ENCODE measurements around the gene KCTD15.

The KCTD15 gene

GRCh38 chr19:33805313-33805712 lies 8.6 kb downstream of the KCTD15 start:
- Histone ChIP-seq H3K4me2 (ENCODE audit: insufficient read depth, low read length) (no peak overlapping the region), H3K9ac (ENCODE audit: low read depth, low read length) (no peak overlapping the region), H3K4me1 (ENCODE audit: insufficient read depth, low read length) (no peaks in the 10 kb centered on the region), H3K4me3 (ENCODE audit: low read depth in 1 of 2, low read length in 2 of 2) (no peak overlapping the region), H3K36me3 (ENCODE audit: insufficient read depth, low read length) (no peaks in the 10 kb centered on the region), H3K27ac (ENCODE audit: low read length) (no peak overlapping the region), H4K20me1 (ENCODE audit: insufficient read depth, low read length) (peaks cover 10% of the 10 kb centered on the region; the same call in 1 of the 2 replicates), H2AFZ (ENCODE audit: low read depth, low read length) (no peak overlapping the region), H3K27me3 (ENCODE audit: insufficient read depth, low read length, poor library complexity) (no peaks in the 10 kb centered on the region), H3K9me3 (ENCODE audit: insufficient read depth, low read length, severe bottlenecking) (no peaks in the 10 kb centered on the region), H3K79me2 (ENCODE audit: insufficient read depth, low read length) (no peaks in the 10 kb centered on the region)
- DNase-seq (no peak), ATAC-seq (ENCODE audit: insufficient read depth, low read depth) (no peak)
- TF ChIP-seq CTCF (IDR thresholded peaks at IDR 0.05; ENCODE audit: borderline replicate concordance, extremely low read depth, low read length, poor library complexity, severe bottlenecking) (no peak), EZH2 (IDR thresholded peaks at IDR 0.05; ENCODE audit: borderline replicate concordance, low read depth, low read length, severe bottlenecking) (no peak)

- Histone ChIP-seq H3K4me3 (ENCODE audit: low read depth in 1 of 2, low read length in 2 of 2) (no peak overlapping the region), H3K4me1 (ENCODE audit: insufficient read depth, low read length) (no peaks in the 10 kb centered on the region), H3K4me2 (ENCODE audit: insufficient read depth, low read length) (no peak overlapping the region), H3K27me3 (ENCODE audit: insufficient read depth, low read length, poor library complexity) (no peaks in the 10 kb centered on the region), H3K27ac (ENCODE audit: low read length) (no peak overlapping the region), H2AFZ (ENCODE audit: low read depth, low read length) (no peak overlapping the region), H3K36me3 (ENCODE audit: insufficient read depth, low read length) (no peaks in the 10 kb centered on the region), H3K9ac (ENCODE audit: low read depth, low read length) (no peak overlapping the region), H3K9me3 (ENCODE audit: insufficient read depth, low read length, severe bottlenecking) (no peaks in the 10 kb centered on the region), H3K79me2 (ENCODE audit: insufficient read depth, low read length) (no peaks in the 10 kb centered on the region), H4K20me1 (ENCODE audit: insufficient read depth, low read length) (peaks cover 10% of the 10 kb centered on the region; the same call in 1 of the 2 replicates)
- DNase-seq (no peak), ATAC-seq (ENCODE audit: insufficient read depth, low read depth) (no peak)
- no peak for TF ChIP-seq CTCF (IDR thresholded peaks at IDR 0.05; ENCODE audit: borderline replicate concordance, extremely low read depth, low read length, poor library complexity, severe bottlenecking)
- no peak for TF ChIP-seq EZH2 (IDR thresholded peaks at IDR 0.05; ENCODE audit: borderline replicate concordance, low read depth, low read length, severe bottlenecking)
These were observed 9.3 kb downstream of the KCTD15 start for GRCh38 chr19:33805840-33806433.

- no peaks in the 10 kb centered on the region for H3K79me2 ChIP-seq (ENCODE audit: insufficient read depth, low read length)
- H3K4me2 ChIP-seq (ENCODE audit: insufficient read depth, low read length), result no peak overlapping the region
- no peak overlapping the region for H3K4me3 ChIP-seq (ENCODE audit: low read depth in 1 of 2, low read length in 2 of 2)
- H3K4me1 ChIP-seq (ENCODE audit: insufficient read depth, low read length), result no peaks in the 10 kb centered on the region
- no peak overlapping the region for H3K9ac ChIP-seq (ENCODE audit: low read depth, low read length)
- H4K20me1 ChIP-seq (ENCODE audit: insufficient read depth, low read length), result peaks cover 10% of the 10 kb centered on the region; the same call in 1 of the 2 replicates
- no peaks in the 10 kb centered on the region for H3K27me3 ChIP-seq (ENCODE audit: insufficient read depth, low read length, poor library complexity)
- no peak overlapping the region for H2AFZ ChIP-seq (ENCODE audit: low read depth, low read length)
- ATAC-seq (ENCODE audit: insufficient read depth, low read depth), result no peak
- H3K9me3 ChIP-seq (ENCODE audit: insufficient read depth, low read length, severe bottlenecking), result no peaks in the 10 kb centered on the region
- H3K36me3 ChIP-seq (ENCODE audit: insufficient read depth, low read length), result no peaks in the 10 kb centered on the region
- no peak for TF ChIP-seq EZH2 (IDR thresholded peaks at IDR 0.05; ENCODE audit: borderline replicate concordance, low read depth, low read length, severe bottlenecking)
- no peak for TF ChIP-seq CTCF (IDR thresholded peaks at IDR 0.05; ENCODE audit: borderline replicate concordance, extremely low read depth, low read length, poor library complexity, severe bottlenecking)
- H3K27ac ChIP-seq (ENCODE audit: low read length), result no peak overlapping the region
- no peak for DNase-seq
These were observed 9.8 kb downstream of the KCTD15 start for GRCh38 chr19:33806434-33806881.

Data from DND-41 (cell line).